DOHH2 (cell line): Measurements from ENCODE around the gene NLK.
"Not testable (repeated sequence)": the region's sequence is repeated elsewhere in the genome, so short reads cannot be mapped to it uniquely, and the experiment has no call there.

Experiments
- H3F3A ChIP-seq: fragments of 200-600 bp; sonication (generic), shearing (Covaris generic); 2 replicates; pipeline ENCODE4 v1.6.0; 2016; ENCODE audit warnings: antibody characterized with exemption, mild to moderate bottlenecking; ENCODE audit not compliant: control insufficient read depth, insufficient read depth
- H3K27ac ChIP-seq: fragments of 200-600 bp; sonication (generic); 2 replicates; pipeline ENCODE4 v1.5.1; 2014; ENCODE audit warnings: low read depth, mild to moderate bottlenecking, low read length, moderate library complexity
- H3K27me3 ChIP-seq: fragments of 200-600 bp; sonication (generic); 2 replicates; pipeline ENCODE4 v1.6.1; 2014; ENCODE audit warnings: mild to moderate bottlenecking, low read length, mixed read lengths; ENCODE audit not compliant: control insufficient read depth
- H3K36me3 ChIP-seq: fragments of 200-600 bp; sonication (generic); 2 replicates; pipeline ENCODE4 v1.6.1; 2014; ENCODE audit warnings: mild to moderate bottlenecking, low read length, moderate library complexity, mixed read lengths; ENCODE audit not compliant: control insufficient read depth
- H3K4me1 ChIP-seq: fragments of 200-600 bp; sonication (generic); 2 replicates; pipeline ENCODE4 v1.6.1; 2014; ENCODE audit warnings: mild to moderate bottlenecking, low read length, mixed read lengths; ENCODE audit not compliant: control insufficient read depth
- H3K4me2 ChIP-seq: fragments of 200-600 bp; sonication (generic); 2 replicates; pipeline ENCODE4 v1.6.0; 2014; ENCODE audit warnings: mild to moderate bottlenecking, low read length, moderate library complexity
- H3K4me3 ChIP-seq: fragments of 200-600 bp; sonication (generic); 2 replicates; pipeline ENCODE4 v1.5.1; 2014; ENCODE audit warnings: mild to moderate bottlenecking, low read length, mixed read lengths
- H3K79me2 ChIP-seq: fragments of 200-600 bp; sonication (generic); 2 replicates; pipeline ENCODE4 v1.6.1; 2014; ENCODE audit warnings: mild to moderate bottlenecking, low read length, mixed read lengths; ENCODE audit not compliant: control insufficient read depth
- H3K9me2 ChIP-seq: fragments of 200-600 bp; sonication (generic); replicated peaks from 2 replicates; pipeline ENCODE4 v1.6.1; 2014; ENCODE audit warnings: mild to moderate bottlenecking, low read length, mixed read lengths; ENCODE audit not compliant: control insufficient read depth
- H3K9me3 ChIP-seq: fragments of 200-600 bp; sonication (generic); 2 replicates; pipeline ENCODE4 v1.6.1; 2014; ENCODE audit warnings: antibody characterized with exemption, low read length, mixed read lengths; ENCODE audit not compliant: control insufficient read depth, insufficient read depth
- H4K20me1 ChIP-seq: fragments of 200-600 bp; sonication (generic); 2 replicates; pipeline ENCODE4 v1.6.0; 2014; ENCODE audit warnings: low read depth, mild to moderate bottlenecking, antibody characterized with exemption, low read length, moderate library complexity; ENCODE audit not compliant: control insufficient read depth, insufficient read depth
- CTCF ChIP-seq: fragments of 200-600 bp; sonication (generic); IDR thresholded peaks from one replicate; pipeline ENCODE4 v1.5.1; 2014; ENCODE audit warnings: antibody characterized with exemption, mild to moderate bottlenecking, low read depth, low read length; ENCODE audit not compliant: poor library complexity, severe bottlenecking
- EZH2phosphoT487 ChIP-seq: fragments of 200-600 bp; sonication (generic); IDR thresholded peaks from 2 replicates; pipeline ENCODE4 v1.6.1; 2017; ENCODE audit warnings: borderline replicate concordance, mild to moderate bottlenecking, antibody characterized with exemption, low read length, moderate library complexity, mixed read lengths

The NLK gene

GRCh38 chr17:28239271-28239624, 196.8 kb downstream of the NLK start:
- no peak for TF ChIP-seq EZH2phosphoT487
- no peak for TF ChIP-seq CTCF
- Histone ChIP-seq H3K9me3 (no peaks in the 10 kb centered on the region), H3K79me2 (no peaks in the 10 kb centered on the region), H3K4me2 (no peak overlapping the region), H4K20me1 (no peaks in the 10 kb centered on the region), H3K36me3 (no peaks in the 10 kb centered on the region), H3K27ac (no peak overlapping the region), H3K4me1 (no peaks in the 10 kb centered on the region), H3K9me2 (no peaks in the 10 kb centered on the region), H3K27me3 (no peaks in the 10 kb centered on the region), H3K4me3 (no peak overlapping the region), H3F3A (no peaks in the 10 kb centered on the region)

DNA sequence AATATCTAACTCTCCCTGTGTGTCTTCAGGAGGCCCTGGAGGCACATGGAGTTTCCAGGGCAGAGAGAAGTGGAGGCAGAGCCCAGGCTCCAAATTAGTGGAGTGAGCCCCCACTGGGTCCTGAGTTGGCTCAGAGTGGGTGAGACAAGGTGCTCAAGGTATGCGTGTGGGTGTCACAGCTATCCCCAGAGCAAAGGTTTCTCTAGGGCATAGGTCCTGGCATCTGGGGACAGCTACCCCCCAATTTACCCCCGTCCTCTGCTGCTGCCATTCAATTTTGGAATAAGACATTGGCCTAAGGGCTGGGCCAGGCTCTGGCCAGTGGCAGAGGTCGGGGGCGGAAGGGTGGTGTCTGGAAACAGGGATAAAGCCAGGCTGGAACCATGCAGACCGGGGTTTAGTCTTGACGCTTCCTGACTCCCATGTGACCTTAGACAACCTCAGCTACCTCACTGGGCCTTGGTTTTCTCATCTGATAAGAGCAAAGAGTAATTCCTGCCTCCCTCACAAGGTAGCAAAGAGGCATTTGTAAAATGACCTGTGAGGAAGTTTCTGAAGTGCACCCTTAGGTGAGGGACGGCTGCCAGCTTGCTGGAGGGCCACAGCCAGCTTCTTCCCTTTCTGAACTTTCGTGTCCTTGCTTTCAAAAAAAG, 198.3 kb downstream of the NLK start:
- Histone ChIP-seq H4K20me1 (no peaks in the 10 kb centered on the region), H3K4me2 (no peak overlapping the region), H3K27ac (no peak overlapping the region), H3K36me3 (no peaks in the 10 kb centered on the region), H3K4me1 (no peaks in the 10 kb centered on the region), H3K9me2 (no peaks in the 10 kb centered on the region), H3K79me2 (no peaks in the 10 kb centered on the region), H3K4me3 (no peak overlapping the region), H3F3A (no peaks in the 10 kb centered on the region), H3K27me3 (no peaks in the 10 kb centered on the region), H3K9me3 (no peaks in the 10 kb centered on the region)
- TF ChIP-seq CTCF (no peak), EZH2phosphoT487 (no peak)

GRCh38 chr17:28242791-28243190, 200.3 kb downstream of the NLK start:
- no peak for TF ChIP-seq CTCF
- no peak for TF ChIP-seq EZH2phosphoT487
- H3K4me3 ChIP-seq, result no peak overlapping the region
- no peak overlapping the region for H3K27ac ChIP-seq
- no peak overlapping the region for H3K4me2 ChIP-seq
- H3K27me3 ChIP-seq, result no peaks in the 10 kb centered on the region
- no peaks in the 10 kb centered on the region for H4K20me1 ChIP-seq
- no peaks in the 10 kb centered on the region for H3F3A ChIP-seq
- H3K79me2 ChIP-seq, result no peaks in the 10 kb centered on the region
- H3K9me2 ChIP-seq, result no peaks in the 10 kb centered on the region
- no peaks in the 10 kb centered on the region for H3K36me3 ChIP-seq
- H3K4me1 ChIP-seq, result no peaks in the 10 kb centered on the region
- H3K9me3 ChIP-seq, result no peaks in the 10 kb centered on the region

DNA sequence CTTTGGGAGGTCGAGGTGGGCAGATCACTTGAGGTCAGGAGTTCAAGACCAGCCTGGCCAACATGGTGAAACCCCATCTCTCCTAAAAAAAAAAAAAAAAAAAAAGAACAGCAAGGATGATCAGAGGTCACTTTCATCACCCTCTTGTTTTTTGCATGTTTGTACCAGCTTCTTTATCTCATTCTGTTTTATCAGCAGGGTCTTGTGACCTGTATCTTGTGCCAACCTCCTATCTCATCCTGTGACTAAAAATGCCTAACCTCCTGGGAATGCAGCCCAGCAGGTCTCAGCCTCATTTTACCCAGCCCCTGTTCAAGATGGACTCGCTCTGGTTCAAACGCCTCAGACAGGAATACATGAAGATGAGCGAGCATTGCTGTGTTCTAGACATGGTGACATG, 200.8 kb downstream of the NLK start:
- H3K4me1 ChIP-seq, H3K4me2 ChIP-seq, H3K36me3 ChIP-seq, H3K9me3 ChIP-seq, H3K27me3 ChIP-seq, H4K20me1 ChIP-seq, H3K4me3 ChIP-seq, H3F3A ChIP-seq, H3K79me2 ChIP-seq, H3K27ac ChIP-seq, H3K9me2 ChIP-seq: not testable (repeated sequence)
